SK-N-SH treated with all-trans-retinoic acid at 6 μM for 48 hours (cell line): Measurements from ENCODE around the gene PDCD1.

Experiments
- ATAC-seq: fragments of 200-7000 bp; cut with Tn5 transposase; 3 replicates; pipeline ENCODE4 v1.9.1; 2020; ENCODE audit warnings: mild to moderate bottlenecking, moderate library complexity
- BACH2 ChIP-seq: fragments of 250-450 bp; sonication (Bioruptor Pico); IDR thresholded peaks from 2 replicates; pipeline ENCODE4 v1.9.0; 2021; ENCODE audit warnings: mild to moderate bottlenecking, borderline replicate concordance
- CREB5 ChIP-seq: fragments of 250-450 bp; sonication (Bioruptor Pico); IDR thresholded peaks from 2 replicates; pipeline ENCODE4 v1.5.1; 2020; ENCODE audit warnings: low read depth, mild to moderate bottlenecking, moderate library complexity
- CSRNP3 ChIP-seq: fragments of 250-450 bp; sonication (Bioruptor Pico); IDR thresholded peaks from 2 replicates; pipeline ENCODE4 v1.5.1; 2021; ENCODE audit warnings: mild to moderate bottlenecking, moderate library complexity
- ESRRG ChIP-seq: fragments of 250-450 bp; sonication (Bioruptor Pico); IDR thresholded peaks from 2 replicates; pipeline ENCODE4 v1.6.1; 2021; ENCODE audit warnings: mild to moderate bottlenecking
- GLIS3 ChIP-seq: fragments of 250-450 bp; sonication (Bioruptor Pico); IDR thresholded peaks from 2 replicates; pipeline ENCODE4 v1.5.0; 2020; ENCODE audit warnings: mild to moderate bottlenecking, moderate library complexity
- ISL1 ChIP-seq: fragments of 250-450 bp; sonication (Bioruptor Pico); IDR thresholded peaks from 2 replicates; pipeline ENCODE4 v2.1.2; 2022; ENCODE audit warnings: mild to moderate bottlenecking, moderate library complexity
- OSR1 ChIP-seq: fragments of 250-450 bp; sonication (Bioruptor Pico); IDR thresholded peaks from 2 replicates; pipeline ENCODE4 v1.8.0; 2022; ENCODE audit warnings: moderate library complexity, mild to moderate bottlenecking, inconsistent platforms
- PATZ1 ChIP-seq: fragments of 250-450 bp; sonication (Bioruptor Pico); IDR thresholded peaks from 2 replicates; pipeline ENCODE4 v1.8.0; 2020; ENCODE audit warnings: mild to moderate bottlenecking, moderate library complexity, borderline replicate concordance
- POU6F1 ChIP-seq: fragments of 250-450 bp; sonication (Bioruptor Pico); IDR thresholded peaks from 2 replicates; pipeline ENCODE4 v1.8.0; 2021; ENCODE audit warnings: low read depth, mild to moderate bottlenecking, moderate library complexity, borderline replicate concordance
- PPARA ChIP-seq: fragments of 250-450 bp; sonication (Bioruptor Pico); IDR thresholded peaks from 2 replicates; pipeline ENCODE4 v1.5.0; 2020; ENCODE audit warnings: mild to moderate bottlenecking, borderline replicate concordance
- RARB ChIP-seq: fragments of 250-450 bp; sonication (Bioruptor Pico); IDR thresholded peaks from 2 replicates; pipeline ENCODE4 v1.8.0; 2021; ENCODE audit warnings: mild to moderate bottlenecking, moderate library complexity
- SNAI2 ChIP-seq: fragments of 250-450 bp; sonication (Bioruptor Pico); IDR thresholded peaks from 2 replicates; pipeline ENCODE4 v1.5.0; 2020; ENCODE audit warnings: mild to moderate bottlenecking, moderate library complexity
- TCF4 ChIP-seq: fragments of 250-450 bp; sonication (Bioruptor Pico); IDR thresholded peaks from 2 replicates; pipeline ENCODE4 v1.8.0; 2021; ENCODE audit warnings: mild to moderate bottlenecking, moderate library complexity, borderline replicate concordance
- TOX ChIP-seq: fragments of 250-450 bp; sonication (Bioruptor Pico); IDR thresholded peaks from 2 replicates; pipeline ENCODE4 v1.8.0; 2021; ENCODE audit warnings: mild to moderate bottlenecking, moderate library complexity, borderline replicate concordance
- TSHZ2 ChIP-seq: fragments of 250-450 bp; sonication (Bioruptor Pico); IDR thresholded peaks from 2 replicates; pipeline ENCODE4 v1.5.0; 2020; ENCODE audit warnings: mild to moderate bottlenecking, moderate library complexity
- ZC3H10 ChIP-seq: fragments of 250-450 bp; sonication (Bioruptor Pico); IDR thresholded peaks from 2 replicates; pipeline ENCODE4 v1.5.1; 2021; ENCODE audit warnings: mild to moderate bottlenecking, moderate library complexity
- ZFP3 ChIP-seq: fragments of 250-450 bp; sonication (Bioruptor Pico); IDR thresholded peaks from 2 replicates; pipeline ENCODE4 v1.5.0; 2020; ENCODE audit warnings: mild to moderate bottlenecking, moderate library complexity
- ZFP30 ChIP-seq: fragments of 450-650 bp; formaldehyde crosslinking; IDR thresholded peaks from 2 replicates; pipeline ENCODE4 v1.5.0; 2022; ENCODE audit warnings: mild to moderate bottlenecking, moderate library complexity
- ZNF70 ChIP-seq: fragments of 450-650 bp; formaldehyde crosslinking; IDR thresholded peaks from 2 replicates; pipeline ENCODE4 v1.5.0; 2020; ENCODE audit warnings: mild to moderate bottlenecking, moderate library complexity
- ZNF8 ChIP-seq: fragments of 450-650 bp; formaldehyde crosslinking; IDR thresholded peaks from 2 replicates; pipeline ENCODE4 v1.5.0; 2020; ENCODE audit warnings: mild to moderate bottlenecking, moderate library complexity

Gene PDCD1

GRCh38 chr2:241891315-241891987 lies 32.8 kb upstream of the PDCD1 start:
- ATAC-seq: no peak
- TF ChIP-seq POU6F1 (CRISPR knock-in tag) (no peak), GLIS3 (CRISPR knock-in tag) (no peak)

GRCh38 chr2:241890524-241891235 lies 32.0 kb upstream of the PDCD1 start:
- TF ChIP-seq SNAI2 (CRISPR knock-in tag) (no peak), PPARA (no peak), ZC3H10 (no peak), CSRNP3 (no peak), TOX (no peak), ISL1 (CRISPR knock-in tag) (no peak), CREB5 (CRISPR knock-in tag) (no peak), RARB (CRISPR knock-in tag) (no peak), BACH2 (CRISPR knock-in tag) (no peak), ZNF70 (CRISPR knock-in tag) (no peak), TSHZ2 (CRISPR knock-in tag) (no peak), POU6F1 (CRISPR knock-in tag) (no peak), OSR1 (CRISPR knock-in tag) (no peak)

GRCh38 chr2:241888641-241889040 lies 29.9 kb upstream of the PDCD1 start:
- ATAC-seq: no peak
- TF ChIP-seq ZNF8 (CRISPR knock-in tag) (no peak), ZC3H10 (no peak), ZFP3 (CRISPR knock-in tag) (no peak), PATZ1 (no peak), RARB (CRISPR knock-in tag) (no peak), CSRNP3 (no peak), ZNF70 (CRISPR knock-in tag) (no peak), ISL1 (CRISPR knock-in tag) (no peak), BACH2 (CRISPR knock-in tag) (no peak), TOX (no peak), SNAI2 (CRISPR knock-in tag) (no peak), TSHZ2 (CRISPR knock-in tag) (no peak), ESRRG (no peak), ZFP30 (CRISPR knock-in tag) (no peak), OSR1 (CRISPR knock-in tag) (no peak), TCF4 (no peak), GLIS3 (CRISPR knock-in tag) (no peak)

More at GRCh38 chr2:241890524-241891235, 32.0 kb upstream of the PDCD1 start:
- no peak for ATAC-seq
